HEK293 (cell line): ENCODE data around the gene ARMC3.
"Not testable (repeated sequence)": the region's sequence is repeated elsewhere in the genome, so short reads cannot be mapped to it uniquely, and the experiment has no call there.

ENCODE experiments used
- CTCF ChIA-PET: fragments of 350-600 bp; formaldehyde crosslinking; extraction: SDS; loops from one replicate; lab custom pipeline; 2021; ENCODE audit warnings: antibody characterized with exemption; lab: Yijun Ruan, JAX
- POLR2A ChIA-PET: fragments of 300-600 bp; formaldehyde crosslinking; extraction: SDS; loops from one replicate; lab custom pipeline; 2020; ENCODE audit warnings: antibody characterized with exemption, inconsistent platforms; lab: Yijun Ruan, JAX
- H3K27ac ChIP-seq: fragments of 200-500 bp; sonication (Bioruptor generic); 2 replicates; pipeline ENCODE4 v1.5.1; 2014; ENCODE audit warnings: low read depth, low read length, control low read depth, inconsistent platforms; ENCODE audit errors: extremely low read depth
- H3K36me3 ChIP-seq, 2 experiments: fragments of 200-500 bp in 1 of 2; sonication (Bioruptor generic) in 1 of 2; 1 replicate in 1 of 2; 2 replicates in 1 of 2; pipeline ENCODE4 v1.5.1; 2014 to 2017; ENCODE audit warnings: inconsistent platforms in 2 of 2, low read length in 2 of 2; ENCODE audit not compliant: control insufficient read depth in 2 of 2, insufficient read depth in 1 of 2
- H3K4me1 ChIP-seq: fragments of 200-500 bp; sonication (Bioruptor generic); 2 replicates; pipeline ENCODE4 v1.5.1; 2014; ENCODE audit warnings: mild to moderate bottlenecking, low read length, inconsistent platforms; ENCODE audit not compliant: control insufficient read depth, insufficient read depth
- H3K4me3 ChIP-seq: 2 replicates; pipeline ENCODE4 v1.5.1; 2011; ENCODE audit warnings: low read depth, mild to moderate bottlenecking, control low read depth, low read length, moderate library complexity
- H3K9me3 ChIP-seq: fragments of 200-500 bp; sonication (Bioruptor generic); 2 replicates; pipeline ENCODE4 v1.5.1; 2014; ENCODE audit warnings: low read depth, low read length, inconsistent platforms; ENCODE audit not compliant: control insufficient read depth, insufficient read depth
- HOXC10 ChIP-seq: sonication (generic); formaldehyde crosslinking; IDR thresholded peaks from 2 replicates; pipeline ENCODE4 v1.8.1; 2023; ENCODE audit warnings: mild to moderate bottlenecking, missing genetic modification reagents
- KLF16 ChIP-seq: fragments of 450-650 bp; formaldehyde crosslinking; IDR thresholded peaks from 2 replicates; pipeline ENCODE4 v1.5.1; 2017; ENCODE audit warnings: missing biosample characterization, missing genetic modification characterization
- KLF7 ChIP-seq: fragments of 450-650 bp; formaldehyde crosslinking; IDR thresholded peaks from 2 replicates; pipeline ENCODE4 v1.5.1; 2016; ENCODE audit warnings: missing biosample characterization, missing genetic modification characterization, borderline replicate concordance
- PRDM1 ChIP-seq: fragments of 450-650 bp; formaldehyde crosslinking; IDR thresholded peaks from 2 replicates; pipeline ENCODE4; 2016; ENCODE audit warnings: missing biosample characterization, missing genetic modification characterization
- ZBTB20 ChIP-seq: fragments of 450-650 bp; formaldehyde crosslinking; IDR thresholded peaks from 2 replicates; pipeline ENCODE4 v1.5.1; 2016; ENCODE audit warnings: missing biosample characterization, missing genetic modification characterization
- ZNF121 ChIP-seq: fragments of 450-650 bp; formaldehyde crosslinking; IDR thresholded peaks from 2 replicates; pipeline ENCODE4 v1.5.1; 2016; ENCODE audit warnings: missing biosample characterization, missing genetic modification characterization
- ZNF366 ChIP-seq: fragments of 450-650 bp; formaldehyde crosslinking; conservative IDR thresholded peaks from 2 replicates; pipeline ENCODE4 v1.5.1; 2016; ENCODE audit warnings: missing biosample characterization, missing genetic modification characterization
- ZNF37A ChIP-seq: fragments of 450-650 bp; IDR thresholded peaks from 2 replicates; pipeline ENCODE4 v1.5.1; 2018; ENCODE audit warnings: missing biosample characterization, missing genetic modification characterization
- ZNF416 ChIP-seq: fragments of 450-650 bp; formaldehyde crosslinking; IDR thresholded peaks from 2 replicates; pipeline ENCODE4 v1.5.1; 2016; ENCODE audit warnings: missing biosample characterization, missing genetic modification characterization
- ZNF423 ChIP-seq: fragments of 450-650 bp; formaldehyde crosslinking; IDR thresholded peaks from 2 replicates; pipeline ENCODE4 v1.5.1; 2016; ENCODE audit warnings: missing biosample characterization, missing genetic modification characterization
- ZNF510 ChIP-seq: fragments of 450-650 bp; formaldehyde crosslinking; IDR thresholded peaks from 2 replicates; pipeline ENCODE4 v1.5.1; 2018; ENCODE audit warnings: mild to moderate bottlenecking, missing genetic modification characterization, missing biosample characterization; ENCODE audit not compliant: insufficient replicate concordance
- ZNF571 ChIP-seq: fragments of 450-650 bp; formaldehyde crosslinking; IDR thresholded peaks from 2 replicates; pipeline ENCODE4 v1.5.0; 2017; ENCODE audit warnings: missing biosample characterization, missing genetic modification characterization
- ZNF596 ChIP-seq: fragments of 450-650 bp; IDR thresholded peaks from 2 replicates; pipeline ENCODE4 v1.5.0; 2018; ENCODE audit warnings: missing biosample characterization, mild to moderate bottlenecking, missing genetic modification characterization, moderate library complexity
- ZNF621 ChIP-seq: fragments of 450-650 bp; formaldehyde crosslinking; IDR thresholded peaks from 2 replicates; pipeline ENCODE4 v1.5.1; 2017; ENCODE audit warnings: missing biosample characterization, missing genetic modification characterization
- ZNF76 ChIP-seq: fragments of 450-650 bp; formaldehyde crosslinking; IDR thresholded peaks from 2 replicates; pipeline ENCODE4; 2016; ENCODE audit warnings: low read depth, missing biosample characterization, missing genetic modification characterization, borderline replicate concordance
- ZNF792 ChIP-seq: fragments of 450-650 bp; formaldehyde crosslinking; IDR thresholded peaks from 2 replicates; pipeline ENCODE4 v1.5.1; 2016; ENCODE audit warnings: missing biosample characterization, missing genetic modification characterization
- TF ChIP-seq, protein P1 (sequence below): fragments of 450-650 bp; formaldehyde crosslinking; conservative IDR thresholded peaks from 2 replicates; pipeline ENCODE4 v1.5.1; 2016; ENCODE audit warnings: low read depth, missing biosample characterization, missing genetic modification characterization
- TF ChIP-seq, protein P2 (sequence below): fragments of 450-650 bp; formaldehyde crosslinking; IDR thresholded peaks from 2 replicates; pipeline ENCODE4 v1.5.1; 2016; ENCODE audit warnings: missing biosample characterization, missing genetic modification characterization, low read depth
- TF ChIP-seq, protein P3 (sequence below): fragments of 450-650 bp; formaldehyde crosslinking; IDR thresholded peaks from 2 replicates; pipeline ENCODE4 v1.5.1; 2016; ENCODE audit warnings: missing biosample characterization, missing genetic modification characterization
- TF ChIP-seq, protein P4 (sequence below): fragments of 450-650 bp; formaldehyde crosslinking; IDR thresholded peaks from 2 replicates; pipeline ENCODE4 v1.5.1; 2016; ENCODE audit warnings: missing biosample characterization, missing genetic modification characterization

The ARMC3 gene

DNA sequence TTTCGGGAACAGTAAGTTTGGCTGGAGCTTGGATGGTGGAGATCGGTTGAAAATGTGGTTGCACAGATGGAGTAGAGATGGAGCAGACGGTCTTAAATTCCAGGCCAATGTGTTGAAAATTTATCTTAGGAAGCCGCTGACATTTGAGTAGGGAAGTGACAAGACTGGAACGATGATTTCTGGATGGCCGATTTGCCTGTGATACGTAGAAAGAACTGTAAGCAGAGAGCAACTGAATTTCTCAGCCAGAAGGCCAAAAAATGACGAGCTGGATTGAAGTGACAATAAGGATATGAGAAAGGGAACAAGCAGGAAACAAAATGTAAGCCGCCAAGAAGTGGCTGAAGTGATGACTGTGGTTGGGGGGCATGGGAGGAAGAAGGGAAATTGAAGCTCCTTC is 687 bp upstream of the ARMC3 start:
- ChIA-PET CTCF (interaction anchor here (0.6 kb wide), 2 partner anchors 96 to 928 kb away, joined by 3 to 4 read pairs; no protein-coding TSS in a partner anchor), POLR2A (no interaction called here)
- no peaks in the 10 kb centered on the region for H3K9me3 ChIP-seq
- no peak overlapping the region for H3K27ac ChIP-seq
- no peak overlapping the region for H3K4me3 ChIP-seq
- H3K36me3 ChIP-seq, result no peaks in the 10 kb centered on the region
- peaks cover 7% of the 10 kb centered on the region for H3K4me1 ChIP-seq
- TF ChIP-seq ZNF510 (tag by site-specific recombination) (no peak), ZNF416 (tag by site-specific recombination) (no peak), ZNF792 (tag by site-specific recombination) (no peak), ZNF423 (no peak), KLF16 (tag by site-specific recombination) (no peak), ZNF621 (no peak), ZBTB20 (tag by site-specific recombination) (no peak), ZNF76 (tag by site-specific recombination) (no peak), KLF7 (no peak), ZNF571 (tag by site-specific recombination) (no peak), ZNF37A (no peak), HOXC10 (no peak)
- TF ChIP-seq, protein P1, sequence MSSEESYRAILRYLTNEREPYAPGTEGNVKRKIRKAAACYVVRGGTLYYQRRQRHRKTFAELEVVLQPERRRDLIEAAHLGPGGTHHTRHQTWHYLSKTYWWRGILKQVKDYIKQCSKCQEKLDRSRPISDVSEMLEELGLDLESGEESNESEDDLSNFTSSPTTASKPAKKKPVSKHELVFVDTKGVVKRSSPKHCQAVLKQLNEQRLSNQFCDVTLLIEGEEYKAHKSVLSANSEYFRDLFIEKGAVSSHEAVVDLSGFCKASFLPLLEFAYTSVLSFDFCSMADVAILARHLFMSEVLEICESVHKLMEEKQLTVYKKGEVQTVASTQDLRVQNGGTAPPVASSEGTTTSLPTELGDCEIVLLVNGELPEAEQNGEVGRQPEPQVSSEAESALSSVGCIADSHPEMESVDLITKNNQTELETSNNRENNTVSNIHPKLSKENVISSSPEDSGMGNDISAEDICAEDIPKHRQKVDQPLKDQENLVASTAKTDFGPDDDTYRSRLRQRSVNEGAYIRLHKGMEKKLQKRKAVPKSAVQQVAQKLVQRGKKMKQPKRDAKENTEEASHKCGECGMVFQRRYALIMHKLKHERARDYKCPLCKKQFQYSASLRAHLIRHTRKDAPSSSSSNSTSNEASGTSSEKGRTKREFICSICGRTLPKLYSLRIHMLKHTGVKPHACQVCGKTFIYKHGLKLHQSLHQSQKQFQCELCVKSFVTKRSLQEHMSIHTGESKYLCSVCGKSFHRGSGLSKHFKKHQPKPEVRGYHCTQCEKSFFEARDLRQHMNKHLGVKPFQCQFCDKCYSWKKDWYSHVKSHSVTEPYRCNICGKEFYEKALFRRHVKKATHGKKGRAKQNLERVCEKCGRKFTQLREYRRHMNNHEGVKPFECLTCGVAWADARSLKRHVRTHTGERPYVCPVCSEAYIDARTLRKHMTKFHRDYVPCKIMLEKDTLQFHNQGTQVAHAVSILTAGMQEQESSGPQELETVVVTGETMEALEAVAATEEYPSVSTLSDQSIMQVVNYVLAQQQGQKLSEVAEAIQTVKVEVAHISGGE (tag by site-specific recombination), result no peak
- TF ChIP-seq, protein P2, sequence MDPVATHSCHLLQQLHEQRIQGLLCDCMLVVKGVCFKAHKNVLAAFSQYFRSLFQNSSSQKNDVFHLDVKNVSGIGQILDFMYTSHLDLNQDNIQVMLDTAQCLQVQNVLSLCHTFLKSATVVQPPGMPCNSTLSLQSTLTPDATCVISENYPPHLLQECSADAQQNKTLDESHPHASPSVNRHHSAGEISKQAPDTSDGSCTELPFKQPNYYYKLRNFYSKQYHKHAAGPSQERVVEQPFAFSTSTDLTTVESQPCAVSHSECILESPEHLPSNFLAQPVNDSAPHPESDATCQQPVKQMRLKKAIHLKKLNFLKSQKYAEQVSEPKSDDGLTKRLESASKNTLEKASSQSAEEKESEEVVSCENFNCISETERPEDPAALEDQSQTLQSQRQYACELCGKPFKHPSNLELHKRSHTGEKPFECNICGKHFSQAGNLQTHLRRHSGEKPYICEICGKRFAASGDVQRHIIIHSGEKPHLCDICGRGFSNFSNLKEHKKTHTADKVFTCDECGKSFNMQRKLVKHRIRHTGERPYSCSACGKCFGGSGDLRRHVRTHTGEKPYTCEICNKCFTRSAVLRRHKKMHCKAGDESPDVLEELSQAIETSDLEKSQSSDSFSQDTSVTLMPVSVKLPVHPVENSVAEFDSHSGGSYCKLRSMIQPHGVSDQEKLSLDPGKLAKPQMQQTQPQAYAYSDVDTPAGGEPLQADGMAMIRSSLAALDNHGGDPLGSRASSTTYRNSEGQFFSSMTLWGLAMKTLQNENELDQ, result no peak
- TF ChIP-seq, protein P3, sequence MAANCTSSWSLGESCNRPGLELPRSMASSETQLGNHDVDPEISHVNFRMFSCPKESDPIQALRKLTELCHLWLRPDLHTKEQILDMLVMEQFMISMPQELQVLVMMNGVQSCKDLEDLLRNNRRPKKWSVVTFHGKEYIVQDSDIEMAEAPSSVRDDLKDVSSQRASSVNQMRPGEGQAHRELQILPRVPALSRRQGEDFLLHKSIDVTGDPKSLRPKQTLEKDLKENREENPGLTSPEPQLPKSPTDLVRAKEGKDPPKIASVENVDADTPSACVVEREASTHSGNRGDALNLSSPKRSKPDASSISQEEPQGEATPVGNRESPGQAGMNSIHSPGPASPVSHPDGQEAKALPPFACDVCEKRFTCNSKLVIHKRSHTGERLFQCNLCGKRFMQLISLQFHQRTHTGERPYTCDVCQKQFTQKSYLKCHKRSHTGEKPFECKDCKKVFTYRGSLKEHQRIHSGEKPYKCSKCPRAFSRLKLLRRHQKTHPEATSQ (tag by site-specific recombination), result no peak
- TF ChIP-seq, protein P4, sequence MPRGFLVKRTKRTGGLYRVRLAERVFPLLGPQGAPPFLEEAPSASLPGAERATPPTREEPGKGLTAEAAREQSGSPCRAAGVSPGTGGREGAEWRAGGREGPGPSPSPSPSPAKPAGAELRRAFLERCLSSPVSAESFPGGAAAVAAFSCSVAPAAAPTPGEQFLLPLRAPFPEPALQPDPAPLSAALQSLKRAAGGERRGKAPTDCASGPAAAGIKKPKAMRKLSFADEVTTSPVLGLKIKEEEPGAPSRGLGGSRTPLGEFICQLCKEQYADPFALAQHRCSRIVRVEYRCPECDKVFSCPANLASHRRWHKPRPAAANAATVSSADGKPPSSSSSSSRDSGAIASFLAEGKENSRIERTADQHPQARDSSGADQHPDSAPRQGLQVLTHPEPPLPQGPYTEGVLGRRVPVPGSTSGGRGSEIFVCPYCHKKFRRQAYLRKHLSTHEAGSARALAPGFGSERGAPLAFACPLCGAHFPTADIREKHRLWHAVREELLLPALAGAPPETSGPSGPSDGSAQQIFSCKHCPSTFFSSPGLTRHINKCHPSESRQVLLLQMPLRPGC (tag by site-specific recombination), result no peak

DNA sequence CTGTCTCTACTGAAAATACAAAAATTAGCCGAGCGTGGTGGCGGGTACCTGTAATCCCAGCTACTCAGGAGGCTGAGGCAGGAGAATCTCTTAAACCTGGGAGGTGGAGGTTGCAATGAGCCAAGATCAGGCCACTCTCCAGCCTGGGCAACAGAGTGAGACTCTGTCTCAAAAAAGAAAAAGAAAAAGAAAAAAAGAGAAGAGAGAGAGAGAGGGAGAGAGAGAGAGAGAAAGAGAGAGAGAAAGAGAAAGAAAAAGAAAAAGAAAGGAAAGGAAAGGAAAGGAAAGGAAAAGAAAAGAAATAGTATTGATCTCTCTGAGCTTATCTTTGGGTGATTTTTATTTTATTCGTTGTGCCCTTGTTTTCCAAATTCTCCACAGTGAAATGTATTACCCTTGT is 1.2 kb downstream of the ARMC3 start:
- H3K27ac ChIP-seq, H3K4me3 ChIP-seq, H3K9me3 ChIP-seq, H3K36me3 ChIP-seq: not testable (repeated sequence)
- H3K4me1 ChIP-seq, result peaks cover 12% of the 10 kb centered on the region
- TF ChIP-seq ZNF596 (tag by site-specific recombination) (peak; percentile 91), ZNF366 (tag by site-specific recombination) (peak; percentile 66), ZNF121 (tag by site-specific recombination) (peak; percentile 55; the same call in 1 of the 2 replicates), PRDM1 (tag by site-specific recombination) (peak; percentile 94)
- CTCF ChIA-PET, result interaction anchor here (0.6 to 0.9 kb wide), 2 partner anchors 60 to 342 kb away, joined by 3 to 8 read pairs; no protein-coding TSS in a partner anchor
- POLR2A ChIA-PET, result interaction anchor here (0.7 kb wide), 1 partner anchor 1642 kb away, joined by 3 read pairs; no protein-coding TSS in a partner anchor
